ENCODE measurements around the gene ANXA5.

DNA sequence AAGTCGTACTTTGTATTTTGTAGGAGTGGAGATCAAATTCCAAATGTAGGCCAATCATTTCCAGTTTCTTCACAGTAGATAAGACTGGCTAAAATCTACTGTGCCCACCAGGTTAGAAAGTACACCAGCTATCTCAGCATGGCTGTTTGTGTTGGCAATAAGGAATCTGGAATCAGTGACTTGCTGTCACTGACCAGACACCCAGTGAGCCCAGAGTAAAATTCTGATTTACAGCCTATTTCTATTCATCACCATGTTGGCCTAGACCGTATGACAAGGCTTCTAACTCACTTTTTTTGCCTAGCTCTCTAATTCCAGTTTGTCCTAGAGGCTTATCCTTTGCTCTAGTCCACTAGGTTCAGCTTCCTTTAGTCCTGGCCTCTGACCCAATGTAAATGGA, 42.8 kb upstream of the ANXA5 start:
- no peak for TF ChIP-seq POLR2A (IDR thresholded peaks at IDR 0.05)
- TF ChIP-seq, protein P1, sequence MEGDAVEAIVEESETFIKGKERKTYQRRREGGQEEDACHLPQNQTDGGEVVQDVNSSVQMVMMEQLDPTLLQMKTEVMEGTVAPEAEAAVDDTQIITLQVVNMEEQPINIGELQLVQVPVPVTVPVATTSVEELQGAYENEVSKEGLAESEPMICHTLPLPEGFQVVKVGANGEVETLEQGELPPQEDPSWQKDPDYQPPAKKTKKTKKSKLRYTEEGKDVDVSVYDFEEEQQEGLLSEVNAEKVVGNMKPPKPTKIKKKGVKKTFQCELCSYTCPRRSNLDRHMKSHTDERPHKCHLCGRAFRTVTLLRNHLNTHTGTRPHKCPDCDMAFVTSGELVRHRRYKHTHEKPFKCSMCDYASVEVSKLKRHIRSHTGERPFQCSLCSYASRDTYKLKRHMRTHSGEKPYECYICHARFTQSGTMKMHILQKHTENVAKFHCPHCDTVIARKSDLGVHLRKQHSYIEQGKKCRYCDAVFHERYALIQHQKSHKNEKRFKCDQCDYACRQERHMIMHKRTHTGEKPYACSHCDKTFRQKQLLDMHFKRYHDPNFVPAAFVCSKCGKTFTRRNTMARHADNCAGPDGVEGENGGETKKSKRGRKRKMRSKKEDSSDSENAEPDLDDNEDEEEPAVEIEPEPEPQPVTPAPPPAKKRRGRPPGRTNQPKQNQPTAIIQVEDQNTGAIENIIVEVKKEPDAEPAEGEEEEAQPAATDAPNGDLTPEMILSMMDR (IDR thresholded peaks at IDR 0.05), result no peak
